BLaER1 (cell line): ENCODE data around the gene MYLK.
A peak's percentile ranks its signal among the peaks of the same experiment; 100 is the strongest.
"Not testable (repeated sequence)": the region's sequence is repeated elsewhere in the genome, so short reads cannot be mapped to it uniquely, and the experiment has no call there.

Experiments used
- H3K27ac ChIP-seq: shearing (Covaris generic); formaldehyde crosslinking; 2 replicates; pipeline ENCODE4 v1.8.1; 2022
- H3K27me3 ChIP-seq: shearing (Covaris generic); formaldehyde crosslinking; 2 replicates; pipeline ENCODE4 v1.8.1; 2022
- H3K36me3 ChIP-seq: shearing (Covaris generic); formaldehyde crosslinking; 2 replicates; pipeline ENCODE4 v1.8.1; 2022
- H3K4me1 ChIP-seq: shearing (Covaris generic); formaldehyde crosslinking; 2 replicates; pipeline ENCODE4 v1.8.1; 2022
- H3K4me2 ChIP-seq: shearing (Covaris generic); formaldehyde crosslinking; 2 replicates; pipeline ENCODE4 v1.8.1; 2022
- H3K4me3 ChIP-seq: shearing (Covaris generic); formaldehyde crosslinking; 2 replicates; pipeline ENCODE4 v1.8.1; 2022
- H3K9ac ChIP-seq: shearing (Covaris generic); formaldehyde crosslinking; 2 replicates; pipeline ENCODE4 v1.8.1; 2022
- H3K9me3 ChIP-seq: shearing (Covaris generic); formaldehyde crosslinking; 2 replicates; pipeline ENCODE4 v1.8.1; 2022
- H4K20me1 ChIP-seq: shearing (Covaris generic); formaldehyde crosslinking; 2 replicates; pipeline ENCODE4 v1.8.1; 2022
- Cebpa-rat ChIP-seq: shearing (Covaris generic); IDR thresholded peaks from 2 replicates; pipeline ENCODE4 v1.8.1; 2022

The MYLK gene

DNA sequence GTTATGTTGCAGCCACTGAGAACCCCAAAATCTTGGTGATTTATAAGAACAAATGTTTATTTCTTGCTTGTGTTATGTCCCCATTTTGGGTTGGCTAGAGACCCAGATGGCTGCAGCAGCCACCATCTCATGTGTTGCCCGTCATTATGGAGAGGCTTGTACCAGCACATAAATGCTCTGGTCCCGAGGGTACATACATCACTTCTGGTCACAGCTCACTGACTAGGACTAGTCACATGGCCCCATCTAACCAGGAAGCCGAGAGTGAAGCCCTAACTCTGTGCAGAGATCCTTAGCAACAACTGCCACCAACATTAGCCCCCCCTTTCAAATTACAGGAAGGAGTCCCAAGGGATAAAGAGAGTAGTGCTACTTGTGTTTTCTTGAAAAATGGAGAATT lies 273.8 kb downstream of the MYLK start:
- Histone ChIP-seq H3K36me3 (peaks cover 43% of the 10 kb centered on the region), H3K4me3 (no peak overlapping the region), H3K9me3 (0 out of 2 replicates have a peak, but pooled peaks cover 6% of the 10 kb centered on the region), H3K4me1 (peaks cover 64% of the 10 kb centered on the region), H3K27ac (no peak overlapping the region), H3K27me3 (no peaks in the 10 kb centered on the region), H4K20me1 (no peaks in the 10 kb centered on the region), H3K4me2 (peak overlapping the region; percentile 62), H3K9ac (no peak overlapping the region)
- no peak for TF ChIP-seq Cebpa-rat

DNA sequence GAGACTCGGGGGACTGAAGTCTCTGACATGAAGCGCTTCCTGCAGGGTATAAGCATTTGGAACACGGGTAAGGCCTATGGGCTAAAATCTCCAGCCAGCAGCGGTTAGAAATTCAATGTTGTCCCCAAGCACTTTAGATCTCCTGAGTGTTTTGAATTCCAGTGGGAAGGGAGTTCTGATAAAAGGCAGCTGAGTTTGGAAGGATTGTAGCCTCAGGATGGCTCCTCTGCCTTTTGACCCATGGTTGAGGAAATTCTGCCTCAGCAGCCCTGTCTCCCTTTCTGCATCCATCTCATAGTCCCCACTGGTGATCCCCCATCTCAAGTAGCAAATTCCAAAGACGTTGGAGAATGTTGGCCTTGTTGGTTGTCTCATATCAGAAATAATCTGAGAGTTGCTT lies 275.1 kb downstream of the MYLK start:
- 0 out of 2 replicates have a peak overlapping the region, but pooled peaks have one; percentile 23 for H3K27ac ChIP-seq
- no peaks in the 10 kb centered on the region for H4K20me1 ChIP-seq

DNA sequence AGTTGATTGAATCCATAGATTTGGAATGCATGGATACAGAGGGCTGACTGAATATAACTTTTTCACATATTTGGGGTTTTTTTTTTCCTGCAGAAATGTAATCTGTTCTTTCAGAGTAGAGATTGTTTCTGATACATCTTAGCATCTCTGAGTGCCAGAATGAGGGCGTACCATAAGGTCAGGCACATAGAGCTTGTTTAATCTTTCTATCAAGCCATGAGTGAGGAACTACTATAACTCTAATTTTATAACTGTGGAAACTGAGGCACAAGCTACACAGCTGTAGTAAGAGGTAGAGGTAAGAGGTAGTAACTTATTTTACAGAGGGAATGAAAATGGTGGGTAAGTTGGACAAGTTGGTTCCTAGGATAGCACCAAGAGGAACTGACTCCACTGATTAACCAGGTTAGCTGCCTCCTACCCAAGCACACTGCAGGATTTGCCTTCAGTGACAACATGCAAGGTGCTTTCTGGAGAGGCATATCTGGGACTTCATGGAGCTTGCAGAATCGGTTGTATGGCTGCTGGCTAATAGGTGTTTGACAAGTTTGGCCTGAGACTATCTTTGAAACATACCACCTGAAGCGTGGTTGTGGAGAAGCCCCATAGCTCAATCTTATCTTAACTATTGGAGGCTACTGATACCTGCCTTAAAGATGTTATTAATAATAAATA lies 275.7 kb downstream of the MYLK start:
- H3K4me2 ChIP-seq, result 0 out of 2 replicates have a peak overlapping the region, but pooled peaks have one; percentile 27
- peaks cover 55% of the 10 kb centered on the region for H3K4me1 ChIP-seq
- 0 out of 2 replicates have a peak, but pooled peaks cover 6% of the 10 kb centered on the region for H3K9me3 ChIP-seq
- H3K4me3 ChIP-seq, result no peak overlapping the region
- TF ChIP-seq Cebpa-rat, result no peak
- no peaks in the 10 kb centered on the region for H3K27me3 ChIP-seq
- H3K36me3 ChIP-seq, result peaks cover 24% of the 10 kb centered on the region
- no peaks in the 10 kb centered on the region for H4K20me1 ChIP-seq
- no peak overlapping the region for H3K9ac ChIP-seq
- no peak overlapping the region for H3K27ac ChIP-seq

More for the DNA sequence above, 275.1 kb downstream of the MYLK start:
- no peak for TF ChIP-seq Cebpa-rat
- Histone ChIP-seq H3K9me3 (0 out of 2 replicates have a peak, but pooled peaks cover 6% of the 10 kb centered on the region), H3K4me3 (no peak overlapping the region), H3K4me2 (peak overlapping the region; percentile 27; the same call in 1 of the 2 replicates), H3K27me3 (no peaks in the 10 kb centered on the region), H3K9ac (no peak overlapping the region), H3K36me3 (peaks cover 30% of the 10 kb centered on the region), H3K4me1 (peaks cover 62% of the 10 kb centered on the region)

DNA sequence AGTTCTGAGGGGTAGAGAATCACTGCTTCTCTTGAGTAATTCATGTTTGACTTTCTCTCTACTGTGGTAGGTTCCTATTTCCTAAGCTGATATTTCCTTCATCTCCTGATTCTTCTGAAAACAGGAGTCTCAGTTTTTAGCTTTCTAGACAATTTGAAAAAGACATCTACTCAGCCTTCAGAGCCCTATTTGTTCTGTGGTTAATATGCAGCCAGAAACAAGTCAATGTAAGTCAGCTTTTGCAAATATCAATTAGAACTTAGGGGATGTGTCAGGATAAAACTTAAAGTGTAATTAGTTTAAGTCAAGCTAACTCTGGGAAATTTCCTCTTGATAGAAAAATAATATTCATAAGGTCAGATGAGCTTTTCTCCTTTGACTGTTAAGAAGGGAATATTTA lies 277.6 kb downstream of the MYLK start:
- H3K9me3 ChIP-seq, result 0 out of 2 replicates have a peak, but pooled peaks cover 6% of the 10 kb centered on the region
- H3K4me1 ChIP-seq, result peaks cover 37% of the 10 kb centered on the region
- no peak overlapping the region for H3K27ac ChIP-seq
- no peaks in the 10 kb centered on the region for H3K27me3 ChIP-seq
- H3K36me3 ChIP-seq, result 0 out of 2 replicates have a peak, but pooled peaks cover 15% of the 10 kb centered on the region
- no peak overlapping the region for H3K4me3 ChIP-seq
- TF ChIP-seq Cebpa-rat, result no peak
- H4K20me1 ChIP-seq, result no peaks in the 10 kb centered on the region
- no peak overlapping the region for H3K4me2 ChIP-seq
- no peak overlapping the region for H3K9ac ChIP-seq

DNA sequence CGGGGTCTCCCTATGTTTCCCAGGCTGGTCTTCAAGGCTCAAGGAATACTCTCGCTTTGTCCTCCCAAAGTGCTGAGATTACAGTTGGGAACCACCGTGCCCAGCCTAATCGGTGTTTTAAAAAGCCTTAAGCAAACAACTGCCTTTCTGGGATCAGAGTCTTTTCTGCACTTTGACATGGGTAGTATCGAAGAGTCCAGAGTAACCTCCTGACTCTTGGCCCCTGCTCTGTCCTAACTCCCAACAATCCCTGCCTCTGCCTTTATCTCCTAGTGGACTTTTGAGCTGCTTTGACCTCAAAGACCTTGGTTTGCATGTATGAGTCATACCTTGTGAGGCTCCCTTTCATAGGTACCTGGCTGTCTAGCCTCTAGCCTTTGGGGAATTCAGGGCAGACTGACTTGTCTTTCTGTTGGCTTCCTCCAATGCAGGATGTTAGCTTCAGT lies 278.3 kb downstream of the MYLK start:
- Histone ChIP-seq H3K36me3 (0 out of 2 replicates have a peak, but pooled peaks cover 15% of the 10 kb centered on the region), H3K4me3 (no peak overlapping the region), H3K4me1 (peaks cover 30% of the 10 kb centered on the region), H3K9me3 (0 out of 2 replicates have a peak, but pooled peaks cover 6% of the 10 kb centered on the region), H3K27ac (no peak overlapping the region), H3K27me3 (no peaks in the 10 kb centered on the region), H3K4me2 (no peak overlapping the region), H3K9ac (no peak overlapping the region), H4K20me1 (no peaks in the 10 kb centered on the region)
- no peak for TF ChIP-seq Cebpa-rat

DNA sequence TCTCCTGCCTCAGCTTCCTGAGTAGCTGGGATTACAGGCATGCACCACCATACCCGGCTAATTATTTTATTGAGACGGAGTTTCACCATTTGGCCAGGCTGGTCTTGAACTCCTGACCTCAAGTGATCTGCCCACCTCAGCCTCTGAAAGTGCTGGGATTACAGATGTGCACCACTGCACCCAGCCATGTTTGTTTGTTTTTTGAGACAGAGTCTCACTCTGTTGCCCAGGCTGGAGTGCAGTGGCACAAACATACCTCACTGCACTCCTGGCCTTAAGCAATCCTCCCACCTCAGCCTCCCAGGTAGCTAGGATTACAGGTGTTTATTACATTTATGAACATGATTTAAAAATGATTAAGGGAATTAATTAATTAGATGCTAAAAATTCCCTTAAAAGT lies 281.0 kb downstream of the MYLK start:
- H3K27me3 ChIP-seq, H3K4me1 ChIP-seq, H3K27ac ChIP-seq, H3K9ac ChIP-seq, H3K4me2 ChIP-seq, H4K20me1 ChIP-seq, H3K4me3 ChIP-seq, H3K9me3 ChIP-seq: not testable (repeated sequence)
- H3K36me3 ChIP-seq, result peaks cover 12% of the 10 kb centered on the region

DNA sequence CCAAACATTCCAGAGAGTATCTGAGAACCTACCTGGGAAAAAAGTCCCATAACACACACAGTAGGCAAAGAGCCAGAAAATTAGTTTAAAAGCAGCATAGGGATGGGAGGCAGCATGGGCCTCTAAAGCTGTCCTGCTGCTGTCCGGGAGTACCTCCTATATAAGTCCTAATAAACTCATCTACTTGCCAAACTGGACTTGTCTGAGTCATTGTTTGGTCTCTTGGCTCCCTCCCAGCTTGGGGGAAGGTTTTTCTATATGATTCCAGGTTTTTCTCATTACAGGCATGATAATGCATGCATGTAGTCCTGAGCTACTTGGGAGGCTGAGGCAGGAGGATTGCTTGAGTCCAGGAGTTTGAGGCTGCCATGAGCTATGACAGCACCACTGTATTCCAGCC lies 281.8 kb downstream of the MYLK start:
- Histone ChIP-seq H3K4me1 (0 out of 2 replicates have a peak, but pooled peaks cover 4% of the 10 kb centered on the region), H3K27ac (no peak overlapping the region)

DNA sequence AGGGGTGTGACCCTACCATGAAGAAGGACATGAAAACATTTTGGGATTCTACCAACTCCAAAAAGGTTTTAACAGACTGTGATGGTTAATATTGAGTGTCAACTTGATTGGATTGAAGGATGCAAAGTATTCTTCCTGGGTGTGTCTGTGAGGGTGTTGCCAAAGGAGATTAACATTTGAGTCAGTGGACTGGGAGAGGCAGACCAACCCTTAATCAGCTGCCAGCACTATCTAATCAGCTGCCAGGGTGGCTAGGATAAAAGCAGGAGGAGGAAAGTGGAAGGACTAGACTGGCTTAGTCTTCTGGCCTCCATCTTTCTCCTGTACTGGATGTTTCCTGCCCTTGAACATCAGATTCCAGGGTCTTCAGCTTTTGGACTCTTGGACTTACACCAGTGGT lies 283.3 kb downstream of the MYLK start:
- not testable (repeated sequence) for H3K9me3 ChIP-seq, H4K20me1 ChIP-seq, H3K27ac ChIP-seq, H3K4me2 ChIP-seq, H3K4me1 ChIP-seq, H3K36me3 ChIP-seq, H3K4me3 ChIP-seq, H3K27me3 ChIP-seq, H3K9ac ChIP-seq

More for the DNA sequence above, 281.8 kb downstream of the MYLK start:
- peaks cover 12% of the 10 kb centered on the region for H3K36me3 ChIP-seq
- no peak overlapping the region for H3K9ac ChIP-seq
- H3K27me3 ChIP-seq, result no peaks in the 10 kb centered on the region
- H3K9me3 ChIP-seq, result no peaks in the 10 kb centered on the region
- H3K4me3 ChIP-seq, result no peak overlapping the region
- H4K20me1 ChIP-seq, result no peaks in the 10 kb centered on the region
- TF ChIP-seq Cebpa-rat, result no peak
- H3K4me2 ChIP-seq, result no peak overlapping the region

DNA sequence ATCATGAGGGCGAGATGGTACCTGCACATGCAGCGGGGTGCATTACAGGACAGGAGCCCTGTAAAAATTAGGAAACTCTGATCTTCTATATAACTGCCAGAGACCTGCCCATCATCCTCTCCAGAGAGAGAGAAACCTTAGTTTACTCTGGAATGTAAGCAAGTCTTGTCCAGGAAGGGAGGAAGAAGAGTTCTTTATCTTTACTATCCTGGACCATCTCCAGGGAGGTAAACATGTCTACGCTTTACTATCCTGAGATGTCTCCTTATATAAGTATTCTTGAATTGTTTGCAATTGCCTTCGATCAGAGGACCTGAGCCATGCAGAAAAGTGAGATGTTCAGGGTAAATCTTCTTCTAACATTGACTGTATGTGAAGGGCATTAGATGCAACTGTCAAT lies 286.6 kb downstream of the MYLK start:
- no peak for TF ChIP-seq Cebpa-rat
- H3K36me3 ChIP-seq, result peaks cover 8% of the 10 kb centered on the region
- no peak overlapping the region for H3K4me2 ChIP-seq
- no peaks in the 10 kb centered on the region for H4K20me1 ChIP-seq
- no peak overlapping the region for H3K4me3 ChIP-seq
- no peaks in the 10 kb centered on the region for H3K9me3 ChIP-seq
- H3K27me3 ChIP-seq, result no peaks in the 10 kb centered on the region
- no peaks in the 10 kb centered on the region for H3K4me1 ChIP-seq
- H3K9ac ChIP-seq, result no peak overlapping the region
- no peak overlapping the region for H3K27ac ChIP-seq

DNA sequence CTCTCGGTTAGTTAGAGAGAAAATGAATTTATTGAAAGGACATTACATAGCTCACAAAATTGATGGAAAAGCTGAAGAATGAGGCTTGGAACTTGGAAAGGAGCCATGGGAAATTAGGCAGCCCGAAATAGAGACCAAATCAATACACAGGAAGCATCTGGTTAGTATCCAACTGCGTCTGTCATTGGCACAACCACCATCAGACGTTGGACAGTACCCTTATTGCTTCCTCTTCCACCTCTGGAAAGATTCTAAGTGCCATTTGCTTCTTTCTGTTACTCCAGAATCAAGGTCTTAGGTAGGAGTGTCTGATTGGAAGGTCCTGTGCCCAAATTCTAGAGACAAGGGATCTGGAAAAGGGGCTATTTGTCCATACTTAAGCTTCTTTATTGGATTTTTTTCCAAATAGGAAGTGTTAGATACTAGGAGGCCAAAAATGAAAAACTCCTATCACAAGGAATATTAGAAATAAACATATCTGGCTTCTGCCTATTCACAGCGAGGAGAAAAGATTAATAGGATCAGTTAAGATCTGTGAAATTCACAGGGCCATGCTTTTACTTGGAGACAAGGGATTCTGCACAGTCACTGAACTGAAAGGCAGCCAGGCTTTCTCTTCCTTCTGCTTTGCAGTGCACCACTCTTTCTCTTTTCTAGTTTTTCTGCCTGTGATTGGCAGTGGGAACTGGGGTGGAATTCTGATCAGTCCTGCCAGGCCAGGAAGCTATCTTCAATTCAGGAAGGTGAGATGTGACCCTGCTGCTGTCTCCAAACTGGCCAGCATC lies 288.5 kb downstream of the MYLK start:
- TF ChIP-seq Cebpa-rat, result no peak
- Histone ChIP-seq H3K27me3 (no peaks in the 10 kb centered on the region), H3K9ac (no peak overlapping the region), H3K36me3 (peaks cover 25% of the 10 kb centered on the region), H3K4me3 (no peak overlapping the region), H3K4me1 (no peaks in the 10 kb centered on the region), H3K27ac (no peak overlapping the region), H3K9me3 (peaks cover 19% of the 10 kb centered on the region), H3K4me2 (no peak overlapping the region; the same call in 1 of the 2 replicates), H4K20me1 (no peaks in the 10 kb centered on the region)
